Measurements from ENCODE around the gene IMMT. TPM values are rescaled to one million over a fixed set of nuclear protein-coding genes. Genes with fewer than 3 reads are reported as not detected.

IMMT gene
- total RNA-seq, 2 donors from 2014 or later: 104 to 177 TPM

- H3K27ac ChIP-seq: peak overlapping the region; percentile 100
- H3K4me1 ChIP-seq: peaks cover 0 to 58% of the 10 kb centered on the region in 2 donors
- H3K9me3 ChIP-seq: no peaks in the 10 kb centered on the region
- no peaks in the 10 kb centered on the region for H3K27me3 ChIP-seq
- DNase-seq (ENCODE audit: low spot score): no peak
- peaks cover 3% of the 10 kb centered on the region for H3K36me3 ChIP-seq
- TF ChIP-seq, protein P1, sequence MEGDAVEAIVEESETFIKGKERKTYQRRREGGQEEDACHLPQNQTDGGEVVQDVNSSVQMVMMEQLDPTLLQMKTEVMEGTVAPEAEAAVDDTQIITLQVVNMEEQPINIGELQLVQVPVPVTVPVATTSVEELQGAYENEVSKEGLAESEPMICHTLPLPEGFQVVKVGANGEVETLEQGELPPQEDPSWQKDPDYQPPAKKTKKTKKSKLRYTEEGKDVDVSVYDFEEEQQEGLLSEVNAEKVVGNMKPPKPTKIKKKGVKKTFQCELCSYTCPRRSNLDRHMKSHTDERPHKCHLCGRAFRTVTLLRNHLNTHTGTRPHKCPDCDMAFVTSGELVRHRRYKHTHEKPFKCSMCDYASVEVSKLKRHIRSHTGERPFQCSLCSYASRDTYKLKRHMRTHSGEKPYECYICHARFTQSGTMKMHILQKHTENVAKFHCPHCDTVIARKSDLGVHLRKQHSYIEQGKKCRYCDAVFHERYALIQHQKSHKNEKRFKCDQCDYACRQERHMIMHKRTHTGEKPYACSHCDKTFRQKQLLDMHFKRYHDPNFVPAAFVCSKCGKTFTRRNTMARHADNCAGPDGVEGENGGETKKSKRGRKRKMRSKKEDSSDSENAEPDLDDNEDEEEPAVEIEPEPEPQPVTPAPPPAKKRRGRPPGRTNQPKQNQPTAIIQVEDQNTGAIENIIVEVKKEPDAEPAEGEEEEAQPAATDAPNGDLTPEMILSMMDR (IDR thresholded peaks at IDR 0.05): no peak
- H3K4me3 ChIP-seq: peak overlapping the region; percentile 94 to 97
Observed at GRCh38 chr2:86194751-86195054, 559 bp downstream of the IMMT start.

DNA sequence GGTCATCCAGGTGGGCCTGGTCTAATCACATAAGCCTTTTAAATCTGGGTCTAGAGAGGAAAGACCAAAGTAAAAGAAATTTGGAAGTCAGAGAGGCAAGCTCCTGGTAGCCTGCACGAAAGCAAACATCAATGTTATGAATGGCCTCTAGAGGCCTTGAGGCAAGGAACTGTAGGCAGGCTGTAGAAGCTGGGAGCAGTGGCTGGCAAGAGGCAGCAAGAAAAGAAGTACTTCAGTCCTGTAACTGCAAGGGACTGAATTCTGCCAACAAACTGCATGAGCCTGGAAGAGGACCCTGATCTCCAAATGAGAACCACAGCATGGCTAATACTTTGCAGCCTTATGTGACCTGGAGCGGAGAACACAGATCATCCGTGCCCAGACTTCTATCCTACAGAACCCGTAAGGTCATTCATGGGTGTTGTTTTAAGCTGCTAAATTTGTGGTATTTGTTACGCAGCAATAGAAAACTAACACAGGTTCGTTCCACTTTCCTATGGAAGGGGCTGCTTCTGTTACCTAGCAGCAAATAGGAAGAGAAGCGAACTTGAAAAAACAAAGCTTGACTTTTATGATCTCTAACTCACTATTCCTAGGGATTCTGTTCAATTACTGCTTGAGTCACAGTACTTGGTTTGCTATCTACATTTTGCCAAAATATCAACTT lies 1.2 kb downstream of the IMMT start:
- DNase-seq (ENCODE audit: low spot score): no peak
- no peaks in the 10 kb centered on the region for H3K27me3 ChIP-seq
- peak overlapping the region; percentile 100 for H3K27ac ChIP-seq
- peaks cover 4% of the 10 kb centered on the region for H3K36me3 ChIP-seq
- H3K4me1 ChIP-seq: peaks cover 0 to 63% of the 10 kb centered on the region in 2 donors
- no peaks in the 10 kb centered on the region for H3K9me3 ChIP-seq
- TF ChIP-seq, protein P1 (IDR thresholded peaks at IDR 0.05): no peak
- H3K4me3 ChIP-seq: peak overlapping the region; percentile 94 to 97

- TF ChIP-seq, protein P1 (IDR thresholded peaks at IDR 0.05): no peak
- H3K36me3 ChIP-seq: peaks cover 4% of the 10 kb centered on the region
- no peak for DNase-seq (ENCODE audit: low spot score)
- no peak overlapping the region for H3K4me3 ChIP-seq
- no peak overlapping the region for H3K27ac ChIP-seq
- no peaks in the 10 kb centered on the region for H3K9me3 ChIP-seq
- no peaks in the 10 kb centered on the region for H3K27me3 ChIP-seq
- H3K4me1 ChIP-seq: peaks cover 0 to 76% of the 10 kb centered on the region in 2 donors
Observed at GRCh38 chr2:86189782-86190416, 5.4 kb downstream of the IMMT start.

DNA sequence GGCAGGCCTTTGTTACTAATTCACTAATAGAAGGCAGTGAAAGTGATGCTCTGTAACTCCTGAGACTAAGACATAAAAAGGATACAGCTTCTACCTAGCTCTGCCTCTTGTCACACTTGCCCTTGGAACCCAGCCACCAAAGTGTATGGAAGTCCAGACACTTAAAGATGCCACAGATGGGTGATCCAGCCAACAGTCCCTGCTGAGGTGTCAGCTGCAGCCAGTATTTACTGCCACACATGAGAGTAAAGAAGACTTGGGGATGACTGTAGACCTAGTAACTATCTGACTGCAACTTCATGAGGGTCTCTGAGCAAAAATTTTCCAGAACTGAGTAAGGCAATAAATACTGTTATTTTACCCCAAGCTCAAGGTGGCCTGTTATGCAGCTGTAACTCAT lies 8.8 kb downstream of the IMMT start:
- Histone ChIP-seq H3K27me3 (no peaks in the 10 kb centered on the region), H3K27ac (no peak overlapping the region), H3K9me3 (no peaks in the 10 kb centered on the region), H3K4me3 (no peak overlapping the region), H3K36me3 (peaks cover 4% of the 10 kb centered on the region), H3K4me1 (peaks cover 0 to 64% of the 10 kb centered on the region in 2 donors)
- DNase-seq (ENCODE audit: low spot score): no peak
- TF ChIP-seq, protein P1 (IDR thresholded peaks at IDR 0.05): no peak

GRCh38 chr2:86185517-86186212 lies 9.6 kb downstream of the IMMT start:
- TF ChIP-seq, protein P1 (IDR thresholded peaks at IDR 0.05): no peak
- DNase-seq (ENCODE audit: low spot score): no peak
- Histone ChIP-seq H3K4me1 (peaks cover 0 to 57% of the 10 kb centered on the region in 2 donors), H3K9me3 (no peaks in the 10 kb centered on the region), H3K4me3 (no peak overlapping the region), H3K27ac (peak overlapping the region; percentile 60 to 71), H3K27me3 (no peaks in the 10 kb centered on the region), H3K36me3 (peaks cover 11% of the 10 kb centered on the region)

All from right atrium auricular region (tissue), 2 donors.